ENCODE data around the gene TTC38. TPM values are rescaled to one million over a fixed set of nuclear protein-coding genes. Genes with fewer than 3 reads are reported as not detected.

Gene TTC38
- polyA plus RNA-seq, 1 donor from 2014 or later = 1.4 TPM

- TF ChIP-seq MXI1 (conservative IDR thresholded peaks at IDR 0.05; ENCODE audit: poor library complexity, severe bottlenecking) (no peak), RAD21 (conservative IDR thresholded peaks at IDR 0.05) (no peak), TAF1 (IDR thresholded peaks at IDR 0.05; ENCODE audit: low read depth) (no peak), SMC3 (conservative IDR thresholded peaks at IDR 0.05; ENCODE audit: poor library complexity) (no peak), EZH2 (IDR thresholded peaks at IDR 0.05; ENCODE audit: borderline replicate concordance, insufficient read depth, low read length, poor library complexity, severe bottlenecking) (no peak)
- Histone ChIP-seq H3K36me3 (ENCODE audit: insufficient read depth, low read length) (no peaks in the 10 kb centered on the region), H4K20me1 (ENCODE audit: insufficient read depth) (no peaks in the 10 kb centered on the region)
Observed at GRCh38 chr22:46323162-46323561, 55.4 kb downstream of the TTC38 start.

DNA sequence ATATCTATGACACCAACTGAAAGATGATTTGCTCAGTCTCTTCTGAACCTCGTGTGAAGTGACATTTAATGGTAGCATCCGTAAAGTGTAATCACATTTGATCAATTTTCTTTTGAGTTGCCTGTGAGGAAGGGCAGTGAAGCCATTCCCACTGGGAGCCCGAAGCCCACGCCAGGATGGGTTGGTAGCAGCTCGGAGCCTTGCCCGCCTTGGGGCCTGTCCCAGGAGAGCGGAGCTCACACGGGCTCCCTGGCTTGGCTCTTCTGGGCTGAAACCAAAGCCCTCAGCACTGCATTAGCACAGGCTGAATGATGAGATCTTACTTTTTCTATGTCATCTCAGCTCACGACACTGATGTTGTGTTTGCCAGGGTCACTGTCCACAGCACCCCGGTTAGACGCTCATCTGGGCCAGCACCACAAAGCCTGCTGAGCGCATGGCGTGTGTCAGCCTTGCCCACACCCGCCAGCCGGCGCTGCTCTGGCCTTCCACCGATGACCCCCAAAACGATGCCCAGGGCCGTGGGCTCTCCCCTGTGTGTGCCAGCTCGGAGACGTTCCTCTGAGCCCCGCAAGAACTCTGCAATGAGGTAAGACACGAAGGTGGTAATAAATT lies 58.4 kb downstream of the TTC38 start:
- Histone ChIP-seq H3K9ac (ENCODE audit: low read length) (no peak overlapping the region), H3K79me2 (replicated peaks; ENCODE audit: insufficient read depth, low read length) (no peaks in the 10 kb centered on the region), H3K9me2 (ENCODE audit: insufficient read depth, low read length) (no peaks in the 10 kb centered on the region), H3K4me3 (ENCODE audit: low read length) (no peak overlapping the region), H2AFZ (ENCODE audit: low read depth, low read length) (no peak overlapping the region), H3K9me3 (ENCODE audit: low read length) (no peaks in the 10 kb centered on the region), H3K36me3 (ENCODE audit: insufficient read depth, low read length) (no peaks in the 10 kb centered on the region), H4K20me1 (ENCODE audit: insufficient read depth) (no peaks in the 10 kb centered on the region), H3F3A (ENCODE audit: insufficient read depth, low read length, poor library complexity, severe bottlenecking) (no peaks in the 10 kb centered on the region), H3K27ac (ENCODE audit: low read length) (no peak overlapping the region), H3K4me2 (ENCODE audit: low read length) (no peak overlapping the region), H3K27me3 (ENCODE audit: insufficient read depth, low read depth, low read length) (no peaks in the 10 kb centered on the region)
- TF ChIP-seq REST (IDR thresholded peaks at IDR 0.05; ENCODE audit: borderline replicate concordance) (no peak), EZH2 (IDR thresholded peaks at IDR 0.05; ENCODE audit: borderline replicate concordance, insufficient read depth, low read length, poor library complexity, severe bottlenecking) (no peak), TAF1 (IDR thresholded peaks at IDR 0.05; ENCODE audit: low read depth) (no peak), MXI1 (conservative IDR thresholded peaks at IDR 0.05; ENCODE audit: poor library complexity, severe bottlenecking) (no peak), SMC3 (conservative IDR thresholded peaks at IDR 0.05; ENCODE audit: poor library complexity) (no peak), RAD21 (conservative IDR thresholded peaks at IDR 0.05) (no peak), EP300 (conservative IDR thresholded peaks at IDR 0.05; ENCODE audit: poor library complexity, severe bottlenecking) (no peak)
- TF ChIP-seq, protein P1, sequence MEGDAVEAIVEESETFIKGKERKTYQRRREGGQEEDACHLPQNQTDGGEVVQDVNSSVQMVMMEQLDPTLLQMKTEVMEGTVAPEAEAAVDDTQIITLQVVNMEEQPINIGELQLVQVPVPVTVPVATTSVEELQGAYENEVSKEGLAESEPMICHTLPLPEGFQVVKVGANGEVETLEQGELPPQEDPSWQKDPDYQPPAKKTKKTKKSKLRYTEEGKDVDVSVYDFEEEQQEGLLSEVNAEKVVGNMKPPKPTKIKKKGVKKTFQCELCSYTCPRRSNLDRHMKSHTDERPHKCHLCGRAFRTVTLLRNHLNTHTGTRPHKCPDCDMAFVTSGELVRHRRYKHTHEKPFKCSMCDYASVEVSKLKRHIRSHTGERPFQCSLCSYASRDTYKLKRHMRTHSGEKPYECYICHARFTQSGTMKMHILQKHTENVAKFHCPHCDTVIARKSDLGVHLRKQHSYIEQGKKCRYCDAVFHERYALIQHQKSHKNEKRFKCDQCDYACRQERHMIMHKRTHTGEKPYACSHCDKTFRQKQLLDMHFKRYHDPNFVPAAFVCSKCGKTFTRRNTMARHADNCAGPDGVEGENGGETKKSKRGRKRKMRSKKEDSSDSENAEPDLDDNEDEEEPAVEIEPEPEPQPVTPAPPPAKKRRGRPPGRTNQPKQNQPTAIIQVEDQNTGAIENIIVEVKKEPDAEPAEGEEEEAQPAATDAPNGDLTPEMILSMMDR (IDR thresholded peaks at IDR 0.05; ENCODE audit: poor library complexity, severe bottlenecking) = no peak

More at GRCh38 chr22:46323162-46323561, 55.4 kb downstream of the TTC38 start:
- no peak overlapping the region for H3K4me3 ChIP-seq (ENCODE audit: low read length)
- H3K27ac ChIP-seq (ENCODE audit: low read length) = no peak overlapping the region
- no peak overlapping the region for H3K4me2 ChIP-seq (ENCODE audit: low read length)
- no peak overlapping the region for H2AFZ ChIP-seq (ENCODE audit: low read depth, low read length)
- no peaks in the 10 kb centered on the region for H3K9me2 ChIP-seq (ENCODE audit: insufficient read depth, low read length)
- H3K9ac ChIP-seq (ENCODE audit: low read length) = no peak overlapping the region
- no peaks in the 10 kb centered on the region for H3F3A ChIP-seq (ENCODE audit: insufficient read depth, low read length, poor library complexity, severe bottlenecking)
- H3K79me2 ChIP-seq (replicated peaks; ENCODE audit: insufficient read depth, low read length) = no peaks in the 10 kb centered on the region
- no peaks in the 10 kb centered on the region for H3K27me3 ChIP-seq (ENCODE audit: insufficient read depth, low read depth, low read length)
- H3K9me3 ChIP-seq (ENCODE audit: low read length) = no peaks in the 10 kb centered on the region

Data from neural cell (in vitro differentiated cells).